ENCODE measurements around the gene ITM2C. TPM values are rescaled to one million over a fixed set of nuclear protein-coding genes. Genes with fewer than 3 reads are reported as not detected.

ITM2C gene, protein sequence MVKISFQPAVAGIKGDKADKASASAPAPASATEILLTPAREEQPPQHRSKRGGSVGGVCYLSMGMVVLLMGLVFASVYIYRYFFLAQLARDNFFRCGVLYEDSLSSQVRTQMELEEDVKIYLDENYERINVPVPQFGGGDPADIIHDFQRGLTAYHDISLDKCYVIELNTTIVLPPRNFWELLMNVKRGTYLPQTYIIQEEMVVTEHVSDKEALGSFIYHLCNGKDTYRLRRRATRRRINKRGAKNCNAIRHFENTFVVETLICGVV
- 10 to 100 TPM; 54.7 to 64.9 TPM for total RNA-seq
- long read RNA-seq, donor 1, transcript ITM2C-202 (6 exons, 2,078 nt): major isoform, 67 of 94 reads
- long read RNA-seq, donor 1, transcript ITM2C-210 (1 exons, 501 nt): minor isoform, 5 of 94 reads
- long read RNA-seq, donor 1, partial matches to known transcripts: 16 of 94 reads
- long read RNA-seq, donor 1, other reads (novel, unspliced or antisense): 4 of 94 reads
- long read RNA-seq, donor 2, transcript ITM2C-202 (6 exons, 2,078 nt): major isoform, 216 of 309 reads
- long read RNA-seq, donor 2, transcript ITM2C-203 (5 exons, 1,889 nt): minor isoform, 40 of 309 reads
- long read RNA-seq, donor 2, transcript ITM2C-210 (1 exons, 501 nt): minor isoform, 10 of 309 reads
- long read RNA-seq, donor 2, partial matches to known transcripts: 29 of 309 reads
- long read RNA-seq, donor 2, other reads (novel, unspliced or antisense): 14 of 309 reads

DNA sequence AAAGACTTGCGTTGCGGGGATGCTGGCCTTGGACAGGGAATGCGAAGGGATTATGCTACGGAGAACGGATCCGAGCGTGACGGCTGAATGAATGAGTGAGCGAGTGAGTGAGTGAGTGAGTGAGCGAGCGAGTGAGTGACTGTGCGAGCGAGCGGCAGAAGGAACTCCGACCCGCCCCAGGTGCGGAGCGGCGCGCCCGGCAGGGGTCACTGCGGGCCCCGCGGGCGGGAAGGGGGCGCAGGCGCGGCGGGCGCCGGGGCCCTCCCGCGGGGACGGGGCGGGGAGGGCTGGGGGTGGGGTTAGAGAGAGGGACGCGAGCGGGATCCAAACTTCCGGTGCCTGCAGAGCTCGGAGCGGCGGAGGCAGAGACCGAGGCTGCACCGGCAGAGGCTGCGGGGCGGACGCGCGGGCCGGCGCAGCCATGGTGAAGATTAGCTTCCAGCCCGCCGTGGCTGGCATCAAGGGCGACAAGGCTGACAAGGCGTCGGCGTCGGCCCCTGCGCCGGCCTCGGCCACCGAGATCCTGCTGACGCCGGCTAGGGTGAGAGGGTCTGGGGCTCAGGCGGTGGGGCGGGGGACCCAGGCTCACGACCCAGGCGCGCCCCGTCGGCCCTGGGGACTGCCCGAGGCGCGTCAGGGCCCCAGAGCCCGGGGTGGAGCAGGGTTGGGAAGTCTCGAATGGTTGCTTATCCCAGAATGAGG is at the start of gene ITM2C:
ITM2C (plus strand) TSS at position 338 of the 702 bp plus-strand sequence; CDS start at position 422, 84 bp downstream.
- no peak for DNase-seq (ENCODE audit: low spot score)
- intact Hi-C loops (cut with DNase I): no loop called here

DNA sequence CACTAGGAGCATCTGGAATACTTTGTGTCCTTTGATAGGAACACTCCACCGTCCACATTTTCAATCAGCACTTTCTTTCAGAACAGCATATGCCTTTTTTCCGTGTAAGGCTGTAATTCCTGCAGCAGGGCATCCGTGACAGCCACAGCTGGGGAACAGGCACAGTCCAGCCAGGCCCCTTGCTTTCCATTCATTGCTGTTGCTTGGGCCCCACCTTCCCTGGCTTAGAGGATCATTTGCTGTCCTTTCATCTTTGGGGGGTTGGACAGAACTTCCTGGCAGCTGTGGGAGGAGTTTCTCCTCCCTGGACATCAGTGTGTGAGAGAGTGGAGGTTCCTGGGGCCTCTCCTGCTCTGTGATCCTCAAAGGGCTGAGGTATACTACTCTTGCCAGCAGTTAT is 49.7 kb upstream of the ITM2C start:
- no peak for DNase-seq (ENCODE audit: low spot score)

DNA sequence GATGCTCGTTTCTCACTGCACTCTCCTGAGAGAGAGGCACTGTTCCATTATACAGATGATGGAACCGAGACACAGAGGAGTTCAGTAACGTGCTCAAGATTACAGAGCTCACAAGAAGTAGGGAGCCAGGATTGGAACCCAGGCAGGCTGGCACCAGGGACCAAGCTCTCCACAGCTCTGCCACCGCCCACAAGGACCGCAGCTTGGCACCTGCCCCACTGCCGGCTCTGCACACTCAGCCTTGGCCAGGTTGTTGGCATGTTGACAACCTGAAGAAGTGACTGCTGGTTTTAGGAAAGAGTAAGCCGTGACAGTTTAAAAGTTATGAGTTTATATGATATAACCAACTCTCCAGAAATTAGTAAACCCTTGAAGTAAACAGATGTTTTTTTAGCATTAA is 48.0 kb upstream of the ITM2C start:
- DNase-seq (ENCODE audit: low spot score): no peak
- intact Hi-C loops (cut with DNase I): no loop called here

More for the DNA sequence above, 49.7 kb upstream of the ITM2C start:
- intact Hi-C loops (cut with DNase I): no loop called here

DNA sequence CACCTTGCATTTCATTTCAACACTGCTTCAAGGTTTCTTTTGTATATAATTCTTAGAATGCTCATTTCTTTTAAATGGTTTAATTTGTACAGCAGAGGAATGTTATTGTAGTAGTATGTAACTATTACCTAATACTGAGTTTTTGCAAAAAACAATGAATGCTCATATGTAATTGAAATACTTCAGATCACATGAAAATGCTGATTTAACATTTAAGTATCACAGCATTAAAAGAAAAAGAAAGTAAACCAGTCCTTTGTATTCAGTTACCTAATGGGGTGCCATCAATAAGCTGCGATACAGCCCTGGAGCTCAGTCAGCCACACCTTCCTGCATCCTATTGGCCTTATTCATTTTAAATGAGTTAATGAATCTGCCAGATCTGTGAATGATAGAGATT is 45.3 kb upstream of the ITM2C start:
- no peak for DNase-seq (ENCODE audit: low spot score)
- intact Hi-C loops (cut with DNase I): no loop called here

DNA sequence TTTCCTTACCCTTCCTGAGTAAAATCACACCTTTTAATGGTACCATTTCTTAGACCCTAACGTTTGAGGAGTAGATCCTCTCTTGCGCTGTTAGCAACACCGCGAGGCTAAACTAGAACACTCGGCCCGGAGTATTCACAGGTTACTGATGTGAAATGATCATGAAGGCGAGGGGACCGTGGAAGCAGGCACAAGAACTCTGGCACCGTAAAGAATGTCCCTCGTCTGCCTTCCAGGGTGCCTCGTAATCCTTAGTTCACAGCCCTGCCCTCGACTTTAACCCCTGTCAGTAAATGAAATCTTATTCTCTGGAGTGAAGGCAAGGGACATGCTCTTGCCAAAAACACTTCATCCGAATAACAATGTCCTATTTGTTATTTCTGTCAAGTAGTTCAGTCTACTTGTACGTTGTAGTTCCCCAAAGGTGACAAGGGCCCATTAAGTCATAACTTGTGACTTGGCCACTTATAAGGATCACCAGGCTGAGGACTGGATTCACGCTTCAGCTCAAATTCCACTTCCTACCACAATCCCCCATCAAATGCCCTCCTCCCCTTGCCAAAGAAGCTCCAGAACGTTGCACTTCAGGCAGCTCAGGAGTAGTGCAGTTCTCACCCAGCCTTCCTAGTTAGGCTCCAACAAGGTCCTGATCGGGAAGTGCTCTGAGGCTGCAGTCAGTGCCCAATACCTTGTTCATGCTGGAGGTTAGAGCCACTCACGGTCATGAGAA is 43.3 kb upstream of the ITM2C start:
- DNase-seq (ENCODE audit: low spot score): no peak
- intact Hi-C loops (cut with DNase I): loop anchor here in 1 of 2 donors (10.0 kb wide), 1 partner anchor 173 kb away; the partner anchor contains the start of gene SPATA3

DNA sequence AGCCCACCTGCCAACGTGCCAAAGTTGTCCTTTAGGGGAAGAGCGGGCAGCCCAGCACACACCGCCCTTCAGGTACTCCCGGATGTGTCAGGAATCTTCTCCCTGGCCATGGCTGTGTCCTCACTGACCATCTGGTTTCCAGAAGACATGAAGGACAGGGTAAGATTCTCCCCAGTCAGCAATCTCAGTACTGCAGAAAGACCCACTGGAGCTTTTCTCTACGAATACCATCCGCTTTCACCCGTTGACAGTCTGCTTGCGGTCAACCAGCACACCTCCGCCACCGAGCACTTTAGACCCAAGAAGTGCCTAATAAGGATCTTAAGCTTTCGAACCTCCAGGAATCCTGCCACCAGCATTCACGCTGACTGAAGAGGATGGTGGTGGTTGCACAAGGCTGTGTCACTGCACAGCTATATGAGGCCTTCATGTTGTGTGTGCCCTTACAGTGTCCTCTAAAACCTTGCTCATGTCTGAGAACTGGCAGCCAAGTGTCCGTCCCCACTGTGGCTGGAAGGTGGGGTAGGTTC is 42.7 kb upstream of the ITM2C start:
- no peak for DNase-seq (ENCODE audit: low spot score)
- intact Hi-C loops (cut with DNase I): loop anchor here in 1 of 2 donors (10.0 kb wide), 1 partner anchor 173 kb away; the partner anchor contains the start of gene SPATA3

DNA sequence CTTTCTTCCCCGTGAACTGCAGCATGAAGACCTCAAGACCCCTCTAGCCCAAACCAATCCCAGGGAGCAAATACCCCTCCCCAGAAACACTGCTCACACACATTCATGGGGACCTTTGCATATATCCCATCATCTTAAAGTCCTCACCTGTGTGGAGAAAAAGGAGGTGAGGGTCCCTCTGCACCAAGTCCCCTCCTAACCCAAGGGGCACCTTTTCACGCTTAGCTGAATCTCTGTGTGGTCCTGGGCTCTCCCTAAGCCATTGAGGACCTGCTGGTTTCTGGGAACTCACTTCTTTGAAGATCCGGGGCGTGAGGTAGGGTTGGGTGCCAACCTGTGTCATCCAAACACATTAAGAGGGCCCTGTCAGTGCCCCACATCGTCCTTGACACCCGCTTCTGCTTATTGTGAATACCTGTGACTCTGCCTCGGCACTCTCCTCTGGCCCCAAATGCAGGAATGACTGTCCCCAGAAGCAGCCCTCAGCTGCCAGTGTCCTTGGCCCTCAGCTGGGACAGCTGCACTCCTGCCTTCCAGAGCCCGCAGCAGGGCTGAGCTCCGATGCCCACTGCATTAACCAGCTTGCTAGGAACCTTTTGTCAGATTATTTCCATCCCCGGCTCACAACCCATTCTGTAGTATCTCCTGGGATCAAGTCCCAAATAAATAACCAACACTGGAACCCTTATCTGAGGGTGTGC is 41.3 kb upstream of the ITM2C start:
- intact Hi-C loops (cut with DNase I): loop anchor here in 1 of 2 donors (10.0 kb wide), 1 partner anchor 171 kb away; the partner anchor contains the start of gene SPATA3
- DNase-seq (ENCODE audit: low spot score): no peak

DNA sequence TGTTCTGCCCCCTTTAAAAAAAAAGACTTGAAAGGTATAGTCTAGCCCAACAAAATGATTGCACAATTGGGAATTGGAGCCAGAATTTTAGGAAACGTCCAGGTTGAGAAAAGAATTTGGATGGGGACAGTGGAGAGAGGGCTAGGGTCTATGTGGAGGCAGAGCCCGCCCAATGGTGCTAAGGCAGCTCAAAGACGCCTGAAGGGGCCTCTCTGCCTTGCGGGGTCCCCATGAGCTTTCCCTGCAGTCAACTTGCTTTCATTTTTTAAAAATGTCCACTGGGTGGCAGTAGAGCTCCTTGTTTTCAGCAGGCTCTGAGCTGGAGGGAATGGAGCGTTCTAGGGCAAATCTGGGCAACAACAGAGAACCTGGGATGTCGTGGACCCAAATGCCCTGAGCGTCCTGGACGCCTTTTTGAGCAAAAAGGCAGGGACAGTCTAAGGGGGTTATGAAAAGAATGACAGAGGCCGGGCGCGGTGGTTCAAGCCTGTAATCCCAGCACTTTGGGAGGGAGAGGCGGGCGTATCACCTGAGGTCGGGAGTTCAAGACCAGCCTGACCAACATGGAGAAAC is 40.2 kb upstream of the ITM2C start:
- intact Hi-C loops (cut with DNase I): loop anchor here in 1 of 2 donors (10.0 kb wide), 1 partner anchor 170 kb away; the partner anchor contains the start of gene SPATA3
- DNase-seq (ENCODE audit: low spot score): no peak

DNA sequence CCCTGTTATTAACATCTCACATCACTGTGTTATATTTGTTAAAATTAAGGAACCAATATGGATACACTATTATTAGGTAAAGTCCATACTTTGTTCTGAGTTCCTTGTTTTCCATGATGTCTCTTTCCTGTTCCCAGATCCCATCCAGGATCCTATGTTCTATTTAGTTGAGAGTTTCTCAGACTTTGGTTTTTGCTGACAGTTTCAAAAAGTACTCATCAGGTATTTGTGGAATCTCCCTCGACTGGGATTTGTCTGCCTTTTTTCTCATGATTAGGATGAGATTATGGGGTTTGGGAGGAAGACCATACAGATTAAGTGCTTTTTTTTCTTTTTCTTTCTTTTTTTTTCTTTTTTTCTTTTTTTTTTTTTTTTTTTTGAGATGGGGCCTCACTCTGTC is 39.4 kb upstream of the ITM2C start:
- intact Hi-C loops (cut with DNase I): loop anchor here (5.0 to 10.0 kb wide), 2 partner anchors 162 to 169 kb away; partner anchors contain the start of gene SPATA3 (in 1 of the 2)
- DNase-seq (ENCODE audit: low spot score): no peak

DNA sequence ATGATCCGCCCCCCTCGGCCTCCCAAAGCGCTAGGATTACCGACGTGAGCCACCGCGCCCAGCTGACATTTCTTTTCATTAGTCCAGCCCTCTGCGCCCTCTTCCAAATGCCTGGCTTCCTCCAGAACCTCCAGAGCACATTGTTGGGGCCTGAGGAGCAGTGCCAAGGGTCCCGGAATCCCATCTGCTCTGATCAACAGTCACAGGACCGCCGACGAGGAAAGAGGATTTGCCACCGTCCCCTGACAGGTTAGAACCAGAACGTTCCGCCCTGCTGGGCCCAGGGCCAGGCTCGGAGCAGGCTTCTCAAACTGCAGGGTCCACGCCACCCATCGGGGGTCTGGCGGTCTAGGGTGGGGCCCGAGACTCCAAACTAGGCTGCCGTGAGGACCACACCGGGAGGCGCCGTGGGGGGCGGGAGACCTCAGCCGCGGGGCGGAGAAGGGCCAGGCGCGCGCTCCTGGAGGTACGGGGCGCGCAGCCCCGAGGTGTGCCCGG is 36.9 kb upstream of the ITM2C start:
- peak; percentile 81 for DNase-seq (ENCODE audit: low spot score)

DNA sequence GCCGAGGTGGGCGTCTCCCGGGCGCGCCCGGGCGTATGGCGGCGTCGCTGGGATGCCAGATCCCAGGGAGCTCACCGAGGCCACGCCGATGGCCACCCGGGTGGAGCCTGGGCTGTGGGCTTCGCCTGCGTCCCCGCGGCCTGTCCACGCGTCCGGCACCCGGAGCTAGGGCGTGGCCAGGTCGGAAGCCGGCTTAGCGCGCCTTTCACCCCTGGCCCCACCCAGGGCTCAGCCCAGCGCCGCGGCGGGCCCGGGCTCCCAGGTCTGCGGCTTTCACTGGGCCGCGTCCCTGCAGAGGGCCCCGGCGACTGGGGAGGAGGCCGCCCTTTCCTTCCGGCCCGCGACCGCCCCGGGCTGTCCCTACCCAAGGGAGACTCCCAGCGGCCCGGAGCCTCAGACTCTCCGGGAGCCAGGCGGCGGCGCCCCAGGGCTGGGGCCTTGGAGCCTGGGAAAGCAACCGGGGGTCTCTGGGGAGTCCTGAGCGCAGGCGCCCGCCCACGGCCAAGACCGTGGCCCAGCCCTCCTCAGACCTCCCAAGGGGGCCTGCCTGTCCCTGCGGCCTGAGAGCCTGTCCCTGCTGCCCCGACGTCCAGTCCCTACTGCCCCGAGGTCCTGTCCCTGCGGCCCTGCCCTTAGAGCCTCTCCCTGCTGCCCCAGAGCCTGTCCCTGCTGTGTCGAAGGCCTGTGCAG is 36.3 kb upstream of the ITM2C start:
- intact Hi-C loops (cut with DNase I): loop anchor here (5.0 to 10.0 kb wide), 2 partner anchors 159 to 166 kb away; partner anchors contain the start of gene SPATA3 (in 1 of the 2)
- no peak for DNase-seq (ENCODE audit: low spot score)

More for the DNA sequence above, 36.9 kb upstream of the ITM2C start:
- intact Hi-C loops (cut with DNase I): loop anchor here (5.0 to 10.0 kb wide), 2 partner anchors 159 to 167 kb away; partner anchors contain the start of gene SPATA3 (in 1 of the 2)

DNA sequence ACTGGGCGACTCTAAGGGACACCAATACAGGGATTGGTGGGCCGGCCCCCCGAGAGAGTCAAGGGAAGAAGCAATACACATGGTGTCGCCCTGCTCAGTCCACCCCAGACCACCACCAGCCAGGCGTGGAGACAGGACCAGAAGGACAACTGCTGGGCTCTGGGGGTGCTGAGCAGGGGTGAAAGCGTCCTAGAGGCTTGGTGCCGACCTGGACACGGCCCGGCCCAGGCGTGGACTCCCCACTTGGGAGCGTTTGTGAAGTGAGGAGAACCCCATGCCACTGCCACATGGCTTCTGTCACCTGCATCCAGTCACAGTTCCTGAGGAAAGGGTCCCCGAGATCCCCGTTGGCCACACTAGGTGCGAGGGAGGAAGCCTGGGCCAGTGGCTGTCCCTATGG is 35.4 kb upstream of the ITM2C start:
- intact Hi-C loops (cut with DNase I): loop anchor here (5.0 to 10.0 kb wide), 2 partner anchors 158 to 166 kb away; partner anchors contain the start of gene SPATA3 (in 1 of the 2)
- DNase-seq (ENCODE audit: low spot score): no peak

DNA sequence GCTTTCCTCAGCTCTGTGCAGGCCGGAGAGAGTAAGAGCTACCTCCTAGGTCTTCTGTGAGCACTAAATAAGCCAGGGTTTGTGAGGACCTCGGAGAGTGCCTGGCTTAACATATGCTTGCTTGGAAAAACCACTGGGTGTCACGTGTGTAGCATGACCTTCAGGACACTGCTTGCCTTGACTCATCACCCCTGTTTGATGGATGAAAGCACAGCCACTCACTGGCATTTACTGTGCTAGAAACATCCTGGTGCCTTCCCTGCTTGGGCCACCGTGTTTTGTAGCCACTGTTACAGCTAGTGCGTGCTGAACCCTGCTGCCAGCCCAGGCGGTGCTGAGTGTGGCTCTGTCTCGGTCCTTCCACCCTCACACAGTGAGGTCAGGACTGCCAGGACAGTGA is 34.8 kb upstream of the ITM2C start:
- no peak for DNase-seq (ENCODE audit: low spot score)
- intact Hi-C loops (cut with DNase I): loop anchor here (5.0 to 10.0 kb wide), 2 partner anchors 157 to 165 kb away; partner anchors contain the start of gene SPATA3 (in 1 of the 2)

DNA sequence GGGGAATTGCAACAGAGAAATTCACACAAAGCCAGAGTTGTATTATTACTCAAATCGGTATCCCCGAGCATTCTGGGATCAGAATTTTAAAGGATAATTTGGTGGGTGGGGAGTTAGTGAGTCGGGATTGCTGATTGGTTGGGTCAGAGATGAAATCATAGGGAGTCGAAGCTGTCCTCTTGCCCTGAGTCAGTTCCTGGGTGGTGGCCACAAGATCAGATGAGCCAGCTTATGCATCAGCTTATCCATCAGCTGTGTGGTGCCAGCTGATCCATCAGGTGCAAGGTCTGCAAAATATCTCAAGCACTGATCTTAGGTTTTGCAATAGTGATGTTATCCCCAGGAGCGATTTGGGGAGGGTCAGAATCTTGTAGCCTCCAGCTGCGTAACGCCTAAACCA is 34.3 kb upstream of the ITM2C start:
- intact Hi-C loops (cut with DNase I): no loop called here

DNA sequence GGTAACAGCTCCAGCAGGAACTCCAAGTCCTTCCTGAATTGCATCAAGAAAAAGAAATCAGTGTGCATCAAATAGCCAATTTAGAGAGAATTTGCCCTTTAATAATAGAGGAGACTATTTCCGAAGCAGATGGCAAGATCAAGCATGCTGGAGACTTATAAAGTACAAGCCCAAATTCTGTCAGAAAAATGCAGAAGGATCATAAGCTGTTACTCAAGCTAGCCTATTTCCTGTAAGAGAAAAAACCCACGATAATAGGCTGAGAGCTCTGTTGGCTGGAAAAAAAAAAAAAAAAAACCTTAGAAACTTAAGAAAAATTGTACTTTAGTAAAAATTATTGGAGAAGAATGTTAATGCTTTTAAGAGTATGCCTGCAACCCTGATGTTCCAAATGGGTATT is 24.4 kb upstream of the ITM2C start:
- no peak for DNase-seq (ENCODE audit: low spot score)
- intact Hi-C loops (cut with DNase I): no loop called here

More for the DNA sequence above, 34.3 kb upstream of the ITM2C start:
- DNase-seq (ENCODE audit: low spot score): no peak

DNA sequence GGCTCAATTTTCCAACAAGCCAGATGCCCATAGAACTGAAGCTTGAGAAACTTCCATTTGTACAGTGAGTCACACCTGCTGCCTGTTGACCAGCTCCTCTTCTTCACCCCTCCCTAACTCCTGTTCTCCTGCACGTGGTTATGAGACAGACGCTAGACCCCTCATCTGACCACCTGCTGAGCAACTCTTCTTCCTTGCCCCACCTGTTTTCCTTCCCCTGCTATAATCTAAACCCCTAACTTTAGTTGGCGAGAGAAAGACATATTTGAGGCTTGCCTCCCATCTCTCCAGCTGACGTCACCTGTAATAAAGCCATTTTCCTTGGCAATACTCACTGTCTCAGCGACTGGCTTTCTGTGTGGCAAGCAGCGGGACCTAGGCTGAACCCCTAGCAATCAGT is 22.3 kb upstream of the ITM2C start:
- DNase-seq (ENCODE audit: low spot score): no peak
- intact Hi-C loops (cut with DNase I): no loop called here

DNA sequence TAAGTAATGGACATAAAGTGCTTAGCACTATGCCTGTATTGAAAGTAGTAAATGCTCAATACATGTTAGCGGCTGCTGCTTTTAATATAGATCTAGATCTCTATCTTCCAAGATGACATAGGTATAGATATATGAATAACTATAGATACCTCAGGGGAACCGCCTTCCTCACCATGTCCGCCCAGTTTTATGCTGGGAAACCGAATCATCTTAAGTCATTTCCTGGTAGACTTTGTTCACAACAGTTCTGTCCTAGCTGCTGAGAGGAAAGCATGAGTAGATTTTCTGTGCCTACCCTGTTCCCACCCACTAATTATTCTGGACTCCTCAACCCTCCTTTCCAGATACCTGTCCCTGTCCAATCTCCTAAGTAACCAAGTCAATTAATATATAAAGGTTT is 21.6 kb upstream of the ITM2C start:
- DNase-seq (ENCODE audit: low spot score): no peak
- intact Hi-C loops (cut with DNase I): no loop called here
